ENCODE results near the gene TAF11L9. TPM values are rescaled to one million over a fixed set of nuclear protein-coding genes. Genes with fewer than 3 reads are reported as not detected.
"Not testable (repeated sequence)": the region's sequence is repeated elsewhere in the genome, so short reads cannot be mapped to it uniquely, and the experiment has no call there.

The TAF11L9 gene
- total RNA-seq, 1 experiment from 2014 or later, result not detected

GRCh38 chr5:17614872-17615605 lies 20.8 kb upstream of the TAF11L9 start:
- no peak for TF ChIP-seq REST (IDR thresholded peaks at IDR 0.05; ENCODE audit: insufficient read depth in 1 of 2, low read depth in 2 of 2, low read length in 1 of 2)
- ATAC-seq (no peak), DNase-seq (ENCODE audit: low read depth, low spot score) (no peak)
- no TSS peak for BruUV-seq (replicated peaks)
- no peaks in the 10 kb centered on the region for H3K27me3 ChIP-seq (ENCODE audit: control insufficient read depth, insufficient read depth, low read length)
- intact Hi-C loops (cut with micrococcal nuclease; ENCODE audit: unreplicated experiment) (no loop called here), in situ Hi-C loops (cut with HindIII; ENCODE audit: low pct_unique_long_range_greater_than_20kb, low sequenced_read_pairs) (no loop called here)
- H3K36me3 ChIP-seq (ENCODE audit: control insufficient read depth, insufficient read depth, low read length), result no peaks in the 10 kb centered on the region
- ChIA-PET POLR2A (no interaction called here), CTCF (no interaction called here)
- H3K27ac ChIP-seq (ENCODE audit: low read length), result no peak overlapping the region
- no peak overlapping the region for H3K4me3 ChIP-seq (ENCODE audit: low read depth in 2 of 2, low read length in 2 of 2)
- H3K9me3 ChIP-seq (ENCODE audit: control insufficient read depth, insufficient read depth, low read depth, low read length), result no peaks in the 10 kb centered on the region
- H3K4me1 ChIP-seq (ENCODE audit: control insufficient read depth, insufficient read depth, low read length), result no peaks in the 10 kb centered on the region

- ATAC-seq; POLR2A ChIA-PET; H3K4me3 ChIP-seq (ENCODE audit: low read depth in 2 of 2, low read length in 2 of 2); intact Hi-C loops (cut with micrococcal nuclease; ENCODE audit: unreplicated experiment); H3K9me3 ChIP-seq (ENCODE audit: control insufficient read depth, insufficient read depth, low read depth, low read length); H3K4me1 ChIP-seq (ENCODE audit: control insufficient read depth, insufficient read depth, low read length); H3K27ac ChIP-seq (ENCODE audit: low read length); in situ Hi-C loops (cut with HindIII; ENCODE audit: low pct_unique_long_range_greater_than_20kb, low sequenced_read_pairs); CTCF ChIA-PET; DNase-seq (ENCODE audit: low read depth, low spot score); BruUV-seq (replicated peaks); H3K36me3 ChIP-seq (ENCODE audit: control insufficient read depth, insufficient read depth, low read length); H3K27me3 ChIP-seq (ENCODE audit: control insufficient read depth, insufficient read depth, low read length): not testable (repeated sequence)
Observed at GRCh38 chr5:17610092-17610491, 15.9 kb upstream of the TAF11L9 start, which contains the start of gene TAF11L12. Gene TAF11L12, plus strand, starts transcription at chr5:17610392.

GRCh38 chr5:17607461-17607860 lies 13.3 kb upstream of the TAF11L9 start:
- H3K4me1 ChIP-seq (ENCODE audit: control insufficient read depth, insufficient read depth, low read length); in situ Hi-C loops (cut with HindIII; ENCODE audit: low pct_unique_long_range_greater_than_20kb, low sequenced_read_pairs); CTCF ChIA-PET; H3K9me3 ChIP-seq (ENCODE audit: control insufficient read depth, insufficient read depth, low read depth, low read length); DNase-seq (ENCODE audit: low read depth, low spot score); H3K27me3 ChIP-seq (ENCODE audit: control insufficient read depth, insufficient read depth, low read length); intact Hi-C loops (cut with micrococcal nuclease; ENCODE audit: unreplicated experiment); ATAC-seq; H3K27ac ChIP-seq (ENCODE audit: low read length); POLR2A ChIA-PET; H3K4me3 ChIP-seq (ENCODE audit: low read depth in 2 of 2, low read length in 2 of 2); H3K36me3 ChIP-seq (ENCODE audit: control insufficient read depth, insufficient read depth, low read length); BruUV-seq (replicated peaks): not testable (repeated sequence)

GRCh38 chr5:17604951-17605350 lies 10.8 kb upstream of the TAF11L9 start:
- H3K27me3 ChIP-seq (ENCODE audit: control insufficient read depth, insufficient read depth, low read length), result no peaks in the 10 kb centered on the region
- no peaks in the 10 kb centered on the region for H3K9me3 ChIP-seq (ENCODE audit: control insufficient read depth, insufficient read depth, low read depth, low read length)
- ChIA-PET CTCF (no interaction called here), POLR2A (no interaction called here)
- in situ Hi-C loops (cut with HindIII; ENCODE audit: low pct_unique_long_range_greater_than_20kb, low sequenced_read_pairs) (no loop called here), intact Hi-C loops (cut with micrococcal nuclease; ENCODE audit: unreplicated experiment) (no loop called here)
- no peak overlapping the region for H3K4me3 ChIP-seq (ENCODE audit: low read depth in 2 of 2, low read length in 2 of 2)
- H3K4me1 ChIP-seq (ENCODE audit: control insufficient read depth, insufficient read depth, low read length), result no peaks in the 10 kb centered on the region
- no TSS peak for BruUV-seq (replicated peaks)
- no peak for ATAC-seq
- TF ChIP-seq TCF7L2 (IDR thresholded peaks at IDR 0.05; ENCODE audit: low read depth, low read length) (no peak), SIN3A (IDR thresholded peaks at IDR 0.05; ENCODE audit: borderline replicate concordance, insufficient read depth, low read depth, low read length) (no peak), CTCF (IDR thresholded peaks at IDR 0.05) (no peak), POLR2AphosphoS5 (IDR thresholded peaks at IDR 0.05; ENCODE audit: low read depth, low read length) (no peak), REST (IDR thresholded peaks at IDR 0.05; ENCODE audit: insufficient read depth in 1 of 2, low read depth in 2 of 2, low read length in 1 of 2) (no peak)
- no peaks in the 10 kb centered on the region for H3K36me3 ChIP-seq (ENCODE audit: control insufficient read depth, insufficient read depth, low read length)
- H3K27ac ChIP-seq (ENCODE audit: low read length), result no peak overlapping the region
- DNase-seq (ENCODE audit: low read depth, low spot score), result no peak

Data from Panc1 (cell line).